HFFc6 (cell line): ENCODE measurements around the gene XPO6. TPM values are rescaled to one million over a fixed set of nuclear protein-coding genes. Genes with fewer than 3 reads are reported as not detected.
A peak's percentile ranks its signal among the peaks of the same experiment; 100 is the strongest.

Experiments
- DNase-seq: peaks from one replicate; pipeline ENCODE4 v3.0.0-alpha.2; 2018
- H3K27ac Mint-ChIP-seq: 2 replicates; pipeline ENCODE4 v1.8.0; 2020; ENCODE audit warnings: mild to moderate bottlenecking, mixed read lengths
- H3K27me3 Mint-ChIP-seq: 2 replicates; pipeline ENCODE4 v1.8.0; 2021; ENCODE audit warnings: mild to moderate bottlenecking, moderate library complexity, mixed read lengths; ENCODE audit not compliant: insufficient read depth
- H3K36me3 Mint-ChIP-seq: 2 replicates; pipeline ENCODE4 v1.8.0; 2021; ENCODE audit warnings: low read depth, mixed read lengths
- H3K4me1 Mint-ChIP-seq: 2 replicates; pipeline ENCODE4 v1.8.0; 2020; ENCODE audit warnings: low read depth, mixed read lengths
- H3K4me3 Mint-ChIP-seq: 2 replicates; pipeline ENCODE4 v1.8.0; 2020; ENCODE audit warnings: mild to moderate bottlenecking, moderate library complexity, mixed read lengths
- H3K9me3 Mint-ChIP-seq: 2 replicates; pipeline ENCODE4 v1.8.0; 2020; ENCODE audit warnings: mild to moderate bottlenecking, mixed read lengths
- total RNA-seq, 6 experiments: library from RNA; stranded (reverse); fragmentation: NEBNext Ultra II Directional; extraction: Animal tissue kit (Norgen Biotek cat#: 25700); gene quantifications; 2 replicates in 1 of 6; 3 replicates in 5 of 6; pipeline ENCODE4 v1.2.3, GENCODE V29; 2021
- TF ChIP-seq, protein P1 (sequence below): fragments of 200-600 bp; sonication (generic); IDR thresholded peaks from 2 replicates; pipeline ENCODE4 v1.5.0; 2021; ENCODE audit warnings: antibody characterized with exemption, mild to moderate bottlenecking

XPO6 gene
- total RNA-seq, 6 experiments from 2014 or later: 161 to 200 (median 173) TPM

DNA sequence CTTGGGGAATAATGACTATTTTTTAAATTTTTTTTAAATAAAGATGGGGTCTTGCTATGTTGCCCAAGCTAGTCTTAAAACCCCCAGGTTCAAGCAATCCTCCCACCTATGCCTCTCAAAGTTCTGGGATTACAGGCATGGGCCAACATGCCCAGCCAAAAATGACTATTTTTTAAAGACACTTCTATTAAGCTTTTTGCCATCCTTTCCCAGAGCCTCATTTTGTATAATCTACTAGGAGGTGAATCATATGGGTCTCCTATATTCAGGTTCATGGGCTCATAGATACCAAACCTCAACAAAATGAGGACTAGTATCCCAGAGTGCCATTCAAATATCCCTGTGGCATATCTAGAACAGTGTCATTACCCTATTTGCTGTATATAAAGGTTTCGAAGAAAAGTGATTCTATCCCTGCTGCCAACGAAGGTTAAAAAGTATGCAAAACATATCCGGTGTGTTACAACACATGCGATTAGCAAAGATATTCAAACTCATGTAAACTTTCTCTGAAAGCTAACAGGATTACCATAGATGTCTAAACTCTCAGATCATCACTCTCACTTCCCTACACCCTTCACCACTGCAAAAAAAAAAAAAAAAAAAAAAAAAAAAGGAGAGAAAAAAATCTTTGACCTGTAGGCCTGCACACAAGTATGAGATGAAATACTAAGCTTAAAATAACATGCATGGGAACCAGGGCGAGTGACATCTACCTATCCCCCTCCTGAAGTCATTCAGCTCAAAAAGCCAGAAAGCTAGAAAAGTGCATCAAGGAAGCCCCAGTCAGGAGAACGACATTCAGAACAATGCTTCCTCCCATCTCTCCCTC lies 23.5 kb downstream of the XPO6 start:
- TF ChIP-seq, protein P1, sequence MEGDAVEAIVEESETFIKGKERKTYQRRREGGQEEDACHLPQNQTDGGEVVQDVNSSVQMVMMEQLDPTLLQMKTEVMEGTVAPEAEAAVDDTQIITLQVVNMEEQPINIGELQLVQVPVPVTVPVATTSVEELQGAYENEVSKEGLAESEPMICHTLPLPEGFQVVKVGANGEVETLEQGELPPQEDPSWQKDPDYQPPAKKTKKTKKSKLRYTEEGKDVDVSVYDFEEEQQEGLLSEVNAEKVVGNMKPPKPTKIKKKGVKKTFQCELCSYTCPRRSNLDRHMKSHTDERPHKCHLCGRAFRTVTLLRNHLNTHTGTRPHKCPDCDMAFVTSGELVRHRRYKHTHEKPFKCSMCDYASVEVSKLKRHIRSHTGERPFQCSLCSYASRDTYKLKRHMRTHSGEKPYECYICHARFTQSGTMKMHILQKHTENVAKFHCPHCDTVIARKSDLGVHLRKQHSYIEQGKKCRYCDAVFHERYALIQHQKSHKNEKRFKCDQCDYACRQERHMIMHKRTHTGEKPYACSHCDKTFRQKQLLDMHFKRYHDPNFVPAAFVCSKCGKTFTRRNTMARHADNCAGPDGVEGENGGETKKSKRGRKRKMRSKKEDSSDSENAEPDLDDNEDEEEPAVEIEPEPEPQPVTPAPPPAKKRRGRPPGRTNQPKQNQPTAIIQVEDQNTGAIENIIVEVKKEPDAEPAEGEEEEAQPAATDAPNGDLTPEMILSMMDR: no peak
- peaks cover 87% of the 10 kb centered on the region for H3K4me1 Mint-ChIP-seq
- H3K27me3 Mint-ChIP-seq: no peaks in the 10 kb centered on the region
- peak overlapping the region; percentile 66 for H3K27ac Mint-ChIP-seq
- H3K36me3 Mint-ChIP-seq: peaks cover 28% of the 10 kb centered on the region
- H3K4me3 Mint-ChIP-seq: no peak overlapping the region; the same call in 1 of the 2 replicates
- no peaks in the 10 kb centered on the region for H3K9me3 Mint-ChIP-seq
- DNase-seq: peak; percentile 43

GRCh38 chr16:28187595-28188004 lies 24.2 kb downstream of the XPO6 start:
- H3K9me3 Mint-ChIP-seq: no peaks in the 10 kb centered on the region
- DNase-seq: no peak
- H3K4me1 Mint-ChIP-seq: peaks cover 87% of the 10 kb centered on the region
- peaks cover 28% of the 10 kb centered on the region for H3K36me3 Mint-ChIP-seq
- peak overlapping the region; percentile 75 for H3K27ac Mint-ChIP-seq
- TF ChIP-seq, protein P1: no peak
- H3K27me3 Mint-ChIP-seq: no peaks in the 10 kb centered on the region
- no peak overlapping the region for H3K4me3 Mint-ChIP-seq

DNA sequence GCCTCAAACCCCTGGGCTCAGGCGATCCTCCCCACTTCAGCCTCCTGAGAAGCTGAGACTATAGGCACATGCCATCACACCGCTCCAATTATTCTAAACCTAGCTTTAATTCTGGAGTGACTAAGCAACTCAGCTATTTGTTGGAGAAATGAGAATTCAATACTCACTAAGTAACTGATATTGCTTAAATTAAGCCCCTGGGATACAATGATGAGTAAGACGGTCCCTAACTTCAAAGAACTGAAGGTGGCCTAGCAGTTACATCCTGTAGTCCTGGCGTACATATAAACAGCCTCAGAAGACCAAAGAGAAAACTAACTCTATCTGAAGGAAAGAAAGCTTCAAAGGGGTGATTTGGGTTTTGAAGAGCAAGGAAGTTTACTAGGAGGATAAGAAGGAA lies 25.0 kb downstream of the XPO6 start:
- H3K4me3 Mint-ChIP-seq: peak overlapping the region; percentile 31
- peaks cover 91% of the 10 kb centered on the region for H3K4me1 Mint-ChIP-seq
- peak; percentile 55 for DNase-seq
- H3K27me3 Mint-ChIP-seq: no peaks in the 10 kb centered on the region
- H3K27ac Mint-ChIP-seq: peak overlapping the region; percentile 75
- no peaks in the 10 kb centered on the region for H3K9me3 Mint-ChIP-seq
- TF ChIP-seq, protein P1: no peak
- peaks cover 28% of the 10 kb centered on the region for H3K36me3 Mint-ChIP-seq

- Mint-ChIP-seq H3K4me1 (peaks cover 92% of the 10 kb centered on the region), H3K4me3 (no peak overlapping the region), H3K27ac (peak overlapping the region; percentile 75), H3K36me3 (peaks cover 31% of the 10 kb centered on the region), H3K27me3 (no peaks in the 10 kb centered on the region), H3K9me3 (no peaks in the 10 kb centered on the region)
- no peak for DNase-seq
- TF ChIP-seq, protein P1: no peak
These were observed 26.1 kb downstream of the XPO6 start for GRCh38 chr16:28185696-28186095.

- H3K27me3 Mint-ChIP-seq: no peaks in the 10 kb centered on the region
- DNase-seq: no peak
- H3K9me3 Mint-ChIP-seq: no peaks in the 10 kb centered on the region
- no peak overlapping the region for H3K27ac Mint-ChIP-seq
- H3K36me3 Mint-ChIP-seq: peaks cover 32% of the 10 kb centered on the region
- no peak overlapping the region for H3K4me3 Mint-ChIP-seq
- TF ChIP-seq, protein P1: no peak
- peaks cover 93% of the 10 kb centered on the region for H3K4me1 Mint-ChIP-seq
These were observed 27.1 kb downstream of the XPO6 start for GRCh38 chr16:28184625-28185024.
